ENCODE measurements around the gene GTF2H4. TPM values are rescaled to one million over a fixed set of nuclear protein-coding genes. Genes with fewer than 3 reads are reported as not detected.
A peak's percentile ranks its signal among the peaks of the same experiment; 100 is the strongest.

The GTF2H4 gene
- total RNA-seq, 1 experiment from 2014 or later: 42.6 TPM

- no peak overlapping the region for H3K27ac ChIP-seq (ENCODE audit: low read depth, low read length, poor library complexity, severe bottlenecking)
- no peak for DNase-seq (ENCODE audit: low spot score)
- intact Hi-C loops (cut with micrococcal nuclease; ENCODE audit: unreplicated experiment): loop anchor here (5.0 kb wide), 2 partner anchors 133 to 148 kb away; partner anchors contain the start of genes FLOT1 and IER3
Measured at GRCh38 chr6:30875244-30876038, 32.6 kb upstream of the GTF2H4 start.

GRCh38 chr6:30876039-30876730 is 31.8 kb upstream of the GTF2H4 start:
- Histone ChIP-seq H3K4me1 (ENCODE audit: insufficient read depth, low read length, poor library complexity, severe bottlenecking) (no peaks in the 10 kb centered on the region), H3K4me3 (ENCODE audit: low read depth, low read length, poor library complexity, severe bottlenecking) (no peak overlapping the region), H3K36me3 (ENCODE audit: insufficient read depth, low read length, poor library complexity, severe bottlenecking) (no peaks in the 10 kb centered on the region), H3K27ac (ENCODE audit: low read depth, low read length, poor library complexity, severe bottlenecking) (no peak overlapping the region), H3K9me3 (ENCODE audit: low read depth, low read length, poor library complexity, severe bottlenecking) (peaks cover 11% of the 10 kb centered on the region), H3K27me3 (replicated peaks; ENCODE audit: insufficient read depth, low read depth, low read length, poor library complexity) (no peaks in the 10 kb centered on the region)
- ChIA-PET CTCF (no interaction called here), POLR2A (ENCODE audit: low non-redundant PET) (no interaction called here)
- BruUV-seq (replicated peaks): no TSS peak
- DNase-seq (ENCODE audit: low spot score): no peak
- TF ChIP-seq CTCF (conservative IDR thresholded peaks at IDR 0.05; ENCODE audit: low read depth, low read length) (no peak), EZH2 (IDR thresholded peaks at IDR 0.05; ENCODE audit: borderline replicate concordance, low read depth, low read length, poor library complexity, severe bottlenecking) (no peak)
- intact Hi-C loops (cut with micrococcal nuclease; ENCODE audit: unreplicated experiment): loop anchor here (5.0 kb wide), 2 partner anchors 134 to 149 kb away; partner anchors contain the start of genes FLOT1 and IER3

More at GRCh38 chr6:30875244-30876038, 32.6 kb upstream of the GTF2H4 start:
- H3K27me3 ChIP-seq (replicated peaks; ENCODE audit: insufficient read depth, low read depth, low read length, poor library complexity): no peaks in the 10 kb centered on the region
- no peaks in the 10 kb centered on the region for H3K4me1 ChIP-seq (ENCODE audit: insufficient read depth, low read length, poor library complexity, severe bottlenecking)
- ChIA-PET CTCF (no interaction called here), POLR2A (ENCODE audit: low non-redundant PET) (no interaction called here)
- H3K9me3 ChIP-seq (ENCODE audit: low read depth, low read length, poor library complexity, severe bottlenecking): peaks cover 16% of the 10 kb centered on the region
- no peak for TF ChIP-seq CTCF (conservative IDR thresholded peaks at IDR 0.05; ENCODE audit: low read depth, low read length)
- TF ChIP-seq EZH2 (IDR thresholded peaks at IDR 0.05; ENCODE audit: borderline replicate concordance, low read depth, low read length, poor library complexity, severe bottlenecking): no peak
- no peaks in the 10 kb centered on the region for H3K36me3 ChIP-seq (ENCODE audit: insufficient read depth, low read length, poor library complexity, severe bottlenecking)
- H3K4me3 ChIP-seq (ENCODE audit: low read depth, low read length, poor library complexity, severe bottlenecking): no peak overlapping the region
- BruUV-seq (replicated peaks): no TSS peak

- intact Hi-C loops (cut with micrococcal nuclease; ENCODE audit: unreplicated experiment): loop anchor here (1.0 to 5.0 kb wide), 4 partner anchors 49 to 198 kb away; partner anchors contain the start of genes FLOT1 and IER3
- peak; percentile 93 for TF ChIP-seq CTCF (conservative IDR thresholded peaks at IDR 0.05; ENCODE audit: low read depth, low read length)
- no peak for TF ChIP-seq EZH2 (IDR thresholded peaks at IDR 0.05; ENCODE audit: borderline replicate concordance, low read depth, low read length, poor library complexity, severe bottlenecking)
- no peak overlapping the region for H3K27ac ChIP-seq (ENCODE audit: low read depth, low read length, poor library complexity, severe bottlenecking)
- ChIA-PET POLR2A (ENCODE audit: low non-redundant PET) (interaction anchor here (0.6 kb wide), 1 partner anchor 259 kb away, joined by 4 read pairs; no protein-coding TSS in a partner anchor), CTCF (no interaction called here)
- H3K36me3 ChIP-seq (ENCODE audit: insufficient read depth, low read length, poor library complexity, severe bottlenecking): no peaks in the 10 kb centered on the region
- no peaks in the 10 kb centered on the region for H3K9me3 ChIP-seq (ENCODE audit: low read depth, low read length, poor library complexity, severe bottlenecking)
- H3K4me3 ChIP-seq (ENCODE audit: low read depth, low read length, poor library complexity, severe bottlenecking): peak overlapping the region; percentile 31
- DNase-seq (ENCODE audit: low spot score): peak; percentile 88
- H3K4me1 ChIP-seq (ENCODE audit: insufficient read depth, low read length, poor library complexity, severe bottlenecking): peaks cover 2% of the 10 kb centered on the region
- BruUV-seq (replicated peaks): no TSS peak
- H3K27me3 ChIP-seq (replicated peaks; ENCODE audit: insufficient read depth, low read depth, low read length, poor library complexity): no peaks in the 10 kb centered on the region
Measured at GRCh38 chr6:30877419-30878262, 30.4 kb upstream of the GTF2H4 start.
